Ramos (cell line): Measurements from ENCODE around the gene MAGEB4.
"Not testable (repeated sequence)": the region's sequence is repeated elsewhere in the genome, so short reads cannot be mapped to it uniquely, and the experiment has no call there.

Experiments
- in situ Hi-C: fragments of 300-500 bp; cut with MboI; formaldehyde crosslinking; loops from one replicate; pipeline ENCODE4 v1.14.3; 2022; ENCODE audit warnings: low sequenced_read_pairs; ENCODE audit not compliant: unreplicated experiment

The MAGEB4 gene, protein sequence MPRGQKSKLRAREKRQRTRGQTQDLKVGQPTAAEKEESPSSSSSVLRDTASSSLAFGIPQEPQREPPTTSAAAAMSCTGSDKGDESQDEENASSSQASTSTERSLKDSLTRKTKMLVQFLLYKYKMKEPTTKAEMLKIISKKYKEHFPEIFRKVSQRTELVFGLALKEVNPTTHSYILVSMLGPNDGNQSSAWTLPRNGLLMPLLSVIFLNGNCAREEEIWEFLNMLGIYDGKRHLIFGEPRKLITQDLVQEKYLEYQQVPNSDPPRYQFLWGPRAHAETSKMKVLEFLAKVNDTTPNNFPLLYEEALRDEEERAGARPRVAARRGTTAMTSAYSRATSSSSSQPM

DNA sequence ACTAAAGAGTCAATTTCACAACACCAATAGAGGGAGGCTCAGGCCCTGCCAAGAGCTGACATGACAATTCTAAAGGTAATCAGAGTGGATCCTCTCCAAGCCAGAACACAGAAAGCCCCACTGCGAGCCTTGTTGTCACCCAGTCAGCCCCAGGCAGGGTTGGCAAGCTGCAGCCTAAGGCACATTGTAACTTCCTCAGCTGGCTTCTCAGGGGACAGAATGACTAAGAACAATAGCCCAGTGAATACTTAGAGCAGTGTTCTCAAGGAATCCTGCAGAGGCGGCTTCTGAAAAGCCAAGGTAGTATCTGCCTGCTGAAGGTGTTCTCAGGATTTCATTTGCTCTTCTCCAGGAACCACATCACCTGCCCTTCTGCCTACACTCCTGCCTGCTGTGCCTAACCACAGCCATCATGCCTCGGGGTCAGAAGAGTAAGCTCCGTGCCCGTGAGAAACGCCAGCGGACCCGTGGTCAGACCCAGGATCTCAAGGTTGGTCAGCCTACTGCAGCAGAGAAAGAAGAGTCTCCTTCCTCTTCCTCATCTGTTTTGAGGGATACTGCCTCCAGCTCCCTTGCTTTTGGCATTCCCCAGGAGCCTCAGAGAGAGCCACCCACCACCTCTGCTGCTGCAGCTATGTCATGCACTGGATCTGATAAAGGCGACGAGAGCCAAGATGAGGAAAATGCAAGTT is at the start of gene MAGEB4:
Gene MAGEB4 (plus strand): TSS at position 277 of the 692 bp plus-strand sequence. CDS start 136 bp downstream, at position 413.
- in situ Hi-C loops: no loop called here

DNA sequence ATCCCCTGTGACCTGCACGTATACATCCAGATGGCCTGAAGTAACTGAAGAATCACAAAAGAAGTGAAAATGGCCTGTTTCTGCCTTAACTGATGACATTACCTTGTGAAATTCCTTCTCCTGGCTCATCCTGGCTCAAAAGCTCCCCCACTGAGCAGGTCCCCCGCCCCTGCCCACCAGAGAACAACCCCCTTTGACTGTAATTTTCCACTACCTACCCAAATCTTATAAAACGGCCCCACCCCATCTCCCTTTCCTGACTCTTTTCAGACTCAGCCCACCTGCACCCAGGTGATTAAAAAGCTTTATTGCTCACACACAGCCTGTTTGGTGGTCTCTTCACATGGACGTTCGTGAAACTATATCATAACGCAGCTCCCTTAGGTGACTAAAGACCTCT is 47.9 kb upstream of the MAGEB4 start:
- in situ Hi-C loops: not testable (repeated sequence)

DNA sequence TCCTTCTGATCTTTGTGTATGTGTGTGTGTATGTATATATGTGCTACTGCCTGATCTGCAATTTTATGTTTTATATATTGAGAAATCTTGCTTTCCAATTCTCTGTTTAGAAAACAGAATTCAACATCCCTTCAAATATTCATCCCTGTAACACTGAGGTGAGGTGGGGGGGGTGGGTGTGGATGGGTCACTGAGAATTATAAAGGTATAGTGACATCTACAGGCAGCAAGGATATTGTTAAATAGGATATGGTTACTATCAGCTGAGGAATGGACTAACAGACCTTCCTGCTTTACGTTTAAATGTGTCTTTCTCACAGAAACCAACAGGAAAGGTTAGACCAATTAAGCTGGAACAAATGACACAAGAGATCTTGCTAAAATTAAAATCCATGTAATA is 45.5 kb upstream of the MAGEB4 start:
- in situ Hi-C loops: no loop called here

DNA sequence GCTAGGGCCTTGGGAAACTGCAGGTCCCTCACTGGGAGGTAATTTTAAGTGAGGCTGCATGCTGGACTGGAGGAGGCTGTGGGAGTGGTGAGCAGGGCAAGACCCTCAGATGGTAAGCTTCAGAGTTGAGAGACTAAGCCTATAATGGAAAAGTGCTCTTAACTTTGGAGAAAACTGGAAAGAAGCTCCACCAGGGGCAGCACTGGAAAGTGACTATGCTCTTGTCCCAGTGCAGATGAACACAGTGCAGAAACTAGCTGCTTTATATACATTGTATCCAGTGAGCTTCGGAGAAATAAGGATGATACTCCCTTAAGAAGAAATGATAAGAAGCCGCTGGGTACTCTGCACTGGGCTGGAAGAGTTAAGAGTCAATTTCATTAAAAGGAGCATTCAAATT is 29.6 kb upstream of the MAGEB4 start:
- in situ Hi-C loops: no loop called here

DNA sequence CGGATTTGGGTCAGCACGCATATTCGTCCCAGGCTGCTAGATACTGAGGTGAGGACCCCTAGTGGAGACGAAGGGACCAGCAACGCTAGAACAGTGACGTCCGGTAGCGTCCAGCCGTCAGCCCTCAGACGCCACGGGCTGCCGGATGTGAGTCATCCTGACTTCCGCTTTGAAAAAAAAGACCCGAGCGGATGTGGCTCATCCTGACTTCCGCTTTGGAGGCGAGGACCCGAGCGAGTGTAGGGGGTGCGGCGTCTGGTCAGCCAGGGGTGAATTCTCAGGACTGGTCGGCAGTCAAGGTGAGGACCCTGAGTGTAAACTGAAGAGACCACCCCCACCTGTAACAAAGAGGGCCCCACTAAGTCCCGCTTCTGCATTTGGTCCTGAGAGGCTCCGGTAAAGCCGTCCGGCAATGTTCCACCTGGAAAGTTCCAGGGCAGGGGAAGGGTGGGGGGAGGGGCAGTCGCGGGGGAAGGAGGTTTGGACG is 26.4 kb upstream of the MAGEB4 start, which contains the start of gene MAGEB2:
Gene MAGEB2 (plus strand): TSS at position 207 of the 487 bp plus-strand sequence. CDS start 3,018 bp downstream, outside the sequence.
- in situ Hi-C loops: no loop called here

DNA sequence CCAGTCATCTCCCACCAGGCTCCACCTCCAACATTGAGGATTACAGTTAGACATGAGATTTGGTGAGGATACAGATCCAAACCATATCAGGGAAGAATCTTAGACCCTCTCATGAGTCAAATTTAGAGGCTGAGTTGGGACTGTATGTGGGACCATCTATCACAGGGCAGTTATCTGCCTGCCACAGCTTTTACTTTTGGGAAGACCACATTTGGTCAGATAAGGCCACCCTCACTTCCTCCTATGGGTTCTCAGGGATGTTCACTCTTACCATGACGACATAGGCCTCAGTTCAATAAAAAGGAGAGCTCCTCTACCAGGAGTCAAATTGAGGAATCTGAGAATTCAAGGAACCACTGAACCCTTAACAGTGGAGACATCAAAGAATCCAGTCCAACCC is 24.3 kb upstream of the MAGEB4 start:
- in situ Hi-C loops: no loop called here

DNA sequence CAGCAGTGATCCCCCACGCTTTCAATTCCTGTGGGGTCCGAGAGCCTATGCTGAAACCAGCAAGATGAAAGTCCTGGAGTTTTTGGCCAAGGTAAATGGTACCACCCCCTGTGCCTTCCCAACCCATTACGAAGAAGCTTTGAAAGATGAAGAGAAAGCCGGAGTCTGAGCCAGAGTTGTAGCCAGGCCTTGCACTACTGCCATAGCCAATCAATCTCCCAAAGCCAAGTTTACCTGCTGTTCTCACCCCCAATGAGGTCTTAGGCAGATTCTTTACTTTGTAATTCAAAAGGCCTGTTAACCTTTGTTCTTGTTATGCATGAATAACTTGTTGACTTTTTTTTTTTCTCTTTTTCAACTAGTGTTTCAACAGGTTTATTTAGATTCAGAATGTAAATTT is 22.4 kb upstream of the MAGEB4 start:
- in situ Hi-C loops: no loop called here

DNA sequence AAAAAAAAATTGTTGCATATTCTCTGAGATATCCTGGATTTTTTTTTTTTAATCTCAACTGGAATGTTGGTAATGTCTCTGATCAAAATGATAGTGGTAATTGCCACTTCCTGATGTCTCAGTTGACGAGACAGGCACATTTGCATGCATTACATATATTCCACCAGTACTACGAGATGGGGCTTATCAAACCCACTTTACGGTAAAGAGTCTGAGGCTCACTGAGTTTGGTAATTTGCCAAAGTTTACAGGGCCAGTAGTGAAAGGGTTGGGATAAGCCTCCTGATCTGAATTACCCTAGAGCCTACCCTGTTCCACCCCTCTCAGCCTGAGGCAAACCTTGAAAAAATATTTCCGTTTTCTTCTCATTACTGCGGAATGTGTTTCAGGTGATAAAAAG is 21.1 kb upstream of the MAGEB4 start:
- in situ Hi-C loops: no loop called here

DNA sequence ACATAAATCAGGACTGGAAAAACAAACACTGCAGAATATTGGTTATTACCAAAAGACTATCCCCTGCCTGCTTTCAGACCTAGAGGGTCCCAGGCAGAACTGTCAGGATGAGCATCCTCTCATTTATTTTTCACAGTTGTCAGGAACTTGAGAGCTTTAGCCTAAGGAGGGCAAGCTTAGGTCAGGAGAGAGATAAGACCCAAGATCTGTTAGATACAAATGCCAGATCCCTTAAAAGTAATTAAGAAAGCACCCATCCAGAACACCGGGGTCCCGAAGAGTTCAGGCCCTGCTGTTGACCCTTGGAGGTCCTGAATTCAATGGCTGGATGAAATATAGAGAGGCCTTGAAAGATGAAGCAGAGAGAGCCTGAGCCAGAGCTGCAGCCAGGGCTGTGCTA is 17.3 kb upstream of the MAGEB4 start:
- in situ Hi-C loops: no loop called here

DNA sequence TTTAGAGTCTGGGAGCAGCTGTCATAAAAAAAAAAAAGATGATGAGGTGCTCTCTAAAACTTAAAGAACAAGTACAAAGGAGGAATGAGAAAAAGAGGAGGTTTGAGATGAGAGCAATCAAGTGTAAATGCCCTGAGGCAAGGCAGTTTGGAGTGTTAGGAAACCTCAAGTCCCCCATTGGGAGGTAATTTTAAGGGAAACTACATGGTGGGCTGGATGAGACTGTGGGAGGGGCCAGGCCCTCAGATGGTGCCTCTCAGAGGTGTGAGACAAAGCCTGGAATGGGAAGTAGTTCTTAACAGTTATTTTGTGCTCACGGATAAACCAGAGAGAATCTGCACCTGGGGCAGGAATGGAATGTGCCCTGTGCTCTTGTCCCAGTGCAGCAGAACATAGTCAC is 13.3 kb upstream of the MAGEB4 start:
- in situ Hi-C loops: no loop called here

DNA sequence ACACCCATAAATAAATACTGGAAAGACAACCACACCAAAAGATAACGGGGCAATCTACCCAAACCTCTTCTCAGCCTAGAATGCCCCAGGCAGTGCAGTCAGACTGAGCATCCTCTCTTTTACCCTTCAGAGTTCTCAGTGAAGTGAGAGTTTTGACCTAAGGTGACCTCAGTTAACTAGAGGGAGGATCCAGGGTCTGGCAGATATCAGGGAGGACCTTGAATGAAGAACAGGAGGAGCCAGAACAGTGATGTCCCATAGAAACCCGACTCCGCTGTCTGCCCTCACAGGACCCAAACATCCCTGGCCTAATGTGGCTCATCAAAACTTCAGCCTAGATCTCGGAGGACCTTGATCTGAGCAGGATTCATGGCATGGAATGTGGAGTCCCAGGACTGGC is 11.4 kb upstream of the MAGEB4 start, which contains the start of gene MAGEB3:
Gene MAGEB3 (plus strand): TSS at position 263 of the 400 bp plus-strand sequence. CDS start 5,268 bp downstream, outside the sequence.
- in situ Hi-C loops: no loop called here

DNA sequence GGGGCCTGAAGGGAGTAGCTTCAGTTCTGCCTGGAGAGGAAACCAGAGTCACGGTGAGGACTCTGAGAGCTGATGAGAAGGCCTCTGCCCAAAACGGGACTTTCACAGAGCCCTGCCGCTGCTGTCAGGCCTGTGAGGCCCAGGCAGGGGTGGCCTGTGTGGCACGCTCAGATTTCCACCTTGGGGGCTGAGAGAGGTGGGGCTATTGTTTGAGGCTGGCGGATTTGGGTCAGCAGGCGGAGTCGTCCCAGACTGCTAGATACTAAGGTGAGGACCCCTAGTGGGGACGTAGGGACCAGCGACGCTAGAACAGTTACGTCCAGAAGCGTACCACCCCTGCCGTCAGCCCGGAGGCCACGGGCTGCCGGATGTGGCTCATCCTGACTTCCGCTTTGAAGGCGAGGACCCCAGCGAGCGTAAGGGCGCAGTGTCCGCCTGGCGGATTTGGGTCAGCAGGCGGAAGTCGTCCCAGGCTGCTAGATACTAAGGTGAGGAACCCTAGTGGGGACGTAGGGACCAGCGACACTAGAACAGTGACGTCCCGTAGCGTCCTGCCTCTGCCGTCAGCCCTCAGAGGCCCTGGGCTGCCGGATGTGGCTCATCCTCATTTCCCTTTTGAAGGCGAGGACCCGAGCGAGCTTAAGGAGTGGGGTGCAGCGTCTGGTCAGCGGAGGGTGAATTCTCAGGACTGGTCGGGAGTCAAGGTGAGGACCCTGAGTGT is 5.1 kb downstream of the MAGEB4 start, which contains the start of gene MAGEB1:
Gene MAGEB1 (plus strand): TSS at position 378 of the 721 bp plus-strand sequence. CDS start 3,348 bp downstream, outside the sequence.
- in situ Hi-C loops: no loop called here

DNA sequence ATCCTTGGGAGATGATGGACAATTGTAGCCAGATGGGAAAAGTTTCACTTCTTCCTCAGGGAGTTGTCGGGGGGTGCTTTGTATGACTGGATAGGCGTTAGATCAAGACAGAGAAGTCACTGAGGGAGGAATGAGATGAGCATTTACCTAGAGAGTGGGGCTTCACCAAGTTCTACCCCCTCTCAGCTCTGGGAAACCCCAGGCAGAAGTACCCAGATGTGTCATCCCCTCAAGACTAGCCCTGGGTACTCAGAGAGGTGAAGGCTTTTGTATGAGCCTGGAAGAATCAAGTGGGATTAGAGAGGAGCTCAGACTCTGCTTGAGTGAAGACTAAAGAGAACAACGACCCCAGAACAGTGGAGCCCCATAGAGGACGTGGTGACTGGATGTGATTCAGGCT is 7.1 kb downstream of the MAGEB4 start:
- in situ Hi-C loops: no loop called here

DNA sequence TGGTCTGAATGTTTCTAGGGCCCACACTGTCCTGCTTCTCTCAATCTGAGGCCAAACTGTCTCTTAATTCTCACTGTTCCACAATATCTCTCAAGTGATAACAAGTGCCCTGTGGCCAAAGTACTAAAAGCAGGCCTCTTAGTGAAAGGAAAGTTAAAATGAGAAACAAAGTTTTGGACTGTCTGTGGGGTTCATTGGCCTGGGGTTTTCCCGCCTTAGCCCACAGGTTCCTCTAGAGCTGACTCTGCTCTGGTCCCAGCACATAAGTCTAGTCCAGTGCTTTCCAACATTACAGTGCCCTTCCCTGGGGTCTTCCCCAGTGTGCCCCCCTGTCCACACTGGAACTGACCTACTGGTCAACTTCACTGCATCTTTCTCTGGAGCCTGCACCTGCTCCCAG is 11.5 kb downstream of the MAGEB4 start:
- in situ Hi-C loops: no loop called here

DNA sequence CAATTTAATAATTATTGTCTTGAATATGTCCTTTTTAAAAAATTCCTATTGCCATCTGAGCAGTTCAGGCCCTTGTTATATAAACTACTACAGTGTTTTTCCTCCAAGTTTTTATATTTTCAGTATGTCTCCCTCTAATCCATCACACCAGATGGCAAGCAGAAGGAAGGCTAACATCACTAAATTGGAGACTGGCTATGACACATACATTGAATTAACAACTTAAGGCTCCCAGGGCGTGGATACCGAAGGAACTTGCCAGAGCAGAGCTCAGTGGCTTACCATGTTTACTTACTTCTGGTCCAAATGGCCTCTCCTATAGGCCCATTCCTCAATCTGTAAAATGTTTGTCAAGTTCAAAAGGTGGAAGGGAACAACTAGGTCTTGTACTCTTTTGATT is 18.1 kb downstream of the MAGEB4 start:
- in situ Hi-C loops: no loop called here

DNA sequence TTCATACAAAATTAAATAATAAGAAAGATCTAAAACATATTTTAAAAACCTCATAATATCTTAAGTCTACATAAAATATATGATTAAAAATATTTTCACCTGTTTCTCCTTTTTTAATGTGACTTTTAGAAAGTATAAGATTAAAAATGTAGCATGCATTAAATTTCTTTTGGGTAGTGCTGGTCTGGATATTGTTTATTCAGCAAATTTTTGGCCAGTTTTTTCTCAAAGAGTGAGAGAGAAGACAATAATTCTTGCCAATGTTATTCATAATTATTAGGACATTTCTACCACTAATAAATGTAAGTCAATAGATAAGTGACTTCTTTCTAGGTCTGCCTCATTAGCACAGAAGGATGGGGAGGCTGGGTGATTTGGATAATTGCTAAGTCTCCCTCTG is 19.2 kb downstream of the MAGEB4 start:
- in situ Hi-C loops: no loop called here

DNA sequence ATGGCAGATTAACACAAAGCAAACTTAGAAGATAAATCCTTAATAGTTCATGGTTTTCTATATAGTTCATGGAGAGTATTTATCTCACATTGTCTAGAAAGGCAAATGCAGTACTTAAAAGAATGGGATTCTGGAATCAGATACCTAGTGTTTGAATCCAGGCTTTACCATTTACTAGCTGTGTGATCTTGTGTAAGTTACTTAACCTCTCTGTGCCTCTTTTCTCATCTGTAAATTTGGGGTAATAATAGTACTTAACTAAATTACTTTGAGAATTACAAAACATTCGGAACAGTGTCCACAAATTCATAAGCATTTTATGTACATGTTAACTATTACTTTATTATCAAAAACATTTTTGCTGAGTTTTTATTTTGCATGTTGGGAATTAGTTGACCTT is 21.0 kb downstream of the MAGEB4 start:
- in situ Hi-C loops: no loop called here

DNA sequence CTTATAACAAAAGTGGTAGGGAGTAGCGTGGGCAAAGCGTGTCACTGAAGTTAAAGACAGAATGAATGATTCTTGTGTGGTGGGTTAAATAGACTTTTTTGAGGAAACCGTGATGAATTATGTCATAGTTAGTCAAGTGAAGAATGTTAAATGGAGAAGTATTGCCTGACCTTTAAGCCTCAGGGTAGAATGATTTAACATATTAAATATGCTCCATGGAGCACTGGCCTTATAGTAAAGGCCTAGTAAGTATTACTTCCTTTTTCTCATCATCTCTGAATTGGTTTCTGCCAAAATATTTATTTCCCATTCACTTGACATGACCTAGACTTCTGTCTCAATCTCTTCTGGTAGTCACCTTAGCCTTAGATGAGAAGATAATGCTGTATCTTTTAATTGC is 28.8 kb downstream of the MAGEB4 start:
- in situ Hi-C loops: no loop called here

DNA sequence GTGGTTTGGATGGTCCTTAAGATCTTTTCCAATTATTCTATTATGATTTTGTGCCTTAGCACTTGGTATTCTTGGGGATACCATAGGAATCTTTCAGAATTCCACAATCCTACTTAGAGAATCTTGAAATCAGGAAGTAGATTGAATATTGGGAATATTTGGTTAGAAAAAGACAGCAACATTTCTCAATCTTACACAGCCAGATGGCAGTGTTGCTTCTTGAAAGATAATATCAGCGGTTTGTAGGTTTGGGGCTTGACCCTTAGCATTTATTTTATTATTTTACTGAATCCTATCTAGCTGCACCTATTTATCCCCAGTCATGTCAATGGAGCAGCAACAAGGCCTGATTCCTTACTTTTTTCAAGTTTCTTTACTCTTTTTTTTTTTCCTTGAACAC is 33.7 kb downstream of the MAGEB4 start:
- in situ Hi-C loops: no loop called here

DNA sequence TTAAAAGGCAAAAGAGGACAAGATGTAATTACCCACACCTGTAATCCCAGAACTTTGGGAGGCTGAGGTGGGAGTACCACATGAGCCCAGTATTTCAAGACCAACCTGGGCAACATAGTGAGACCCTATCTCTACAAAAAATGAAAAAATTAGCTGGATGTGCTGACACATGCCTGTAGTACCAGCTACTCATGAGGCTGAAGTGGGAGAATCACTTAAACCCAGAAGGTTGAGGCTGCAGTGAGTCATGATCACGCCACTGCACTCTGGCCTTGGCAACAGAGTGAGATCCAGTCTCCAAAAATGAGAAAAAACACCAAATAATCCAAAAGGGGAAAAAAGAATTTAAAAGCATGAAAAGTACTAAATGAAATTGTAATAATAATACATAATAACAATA is 36.6 kb downstream of the MAGEB4 start:
- in situ Hi-C loops: no loop called here

DNA sequence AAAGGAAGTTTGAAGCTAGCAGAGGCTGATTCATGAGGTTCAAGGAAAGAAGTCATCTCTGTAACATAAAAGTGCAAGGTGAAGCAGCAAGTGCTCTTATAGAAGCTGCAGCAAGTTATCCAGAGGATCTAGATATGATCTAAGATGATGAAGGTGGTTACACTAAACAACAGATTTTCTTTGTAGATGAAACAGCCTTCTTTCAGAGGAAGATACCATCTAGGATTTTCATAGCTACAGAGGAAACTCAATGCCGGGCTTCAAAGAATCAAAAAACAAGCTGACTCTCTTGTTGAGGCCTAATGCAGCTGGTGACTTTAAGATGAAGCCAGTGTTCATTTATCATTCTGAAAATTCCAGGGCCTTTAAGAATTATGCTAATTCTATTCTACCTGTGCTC is 38.6 kb downstream of the MAGEB4 start:
- in situ Hi-C loops: no loop called here
